HG03520 (cell line): Measurements from ENCODE around the gene HSF4.

Experiments used
- ATAC-seq: cut with Tn5 transposase; IDR thresholded peaks from one replicate; pipeline ENCODE4 v1.9.1; 2021; ENCODE audit warnings: mild to moderate bottlenecking, moderate library complexity; ENCODE audit not compliant: unreplicated experiment

Gene HSF4

GRCh38 chr16:67166110-67166547 lies 1.6 kb downstream of the HSF4 start:
- no peak for ATAC-seq

- ATAC-seq: no peak
Observed at GRCh38 chr16:67166598-67167168, 2.1 kb downstream of the HSF4 start.

- no peak for ATAC-seq
Observed at GRCh38 chr16:67167588-67167987, 3.0 kb downstream of the HSF4 start.

- ATAC-seq: no peak
Observed at GRCh38 chr16:67169011-67169451, 4.5 kb downstream of the HSF4 start.

GRCh38 chr16:67169642-67170167 lies 5.2 kb downstream of the HSF4 start:
- no peak for ATAC-seq

- peak; percentile 34 for ATAC-seq
Observed at GRCh38 chr16:67170168-67170948, 5.8 kb downstream of the HSF4 start, which contains the start of gene NOL3. Gene NOL3 (plus strand): TSS chr16:67170538.

GRCh38 chr16:67170949-67171649 lies 6.6 kb downstream of the HSF4 start:
- no peak for ATAC-seq

- no peak for ATAC-seq
Observed at GRCh38 chr16:67173323-67173722, 8.8 kb downstream of the HSF4 start.

GRCh38 chr16:67173808-67174705 lies 9.5 kb downstream of the HSF4 start:
- ATAC-seq: no peak

- ATAC-seq: no peak
Observed at GRCh38 chr16:67174706-67175231, 10.2 kb downstream of the HSF4 start.

GRCh38 chr16:67176662-67177061 lies 12.1 kb downstream of the HSF4 start:
- ATAC-seq: no peak

GRCh38 chr16:67177743-67178699 lies 13.5 kb downstream of the HSF4 start:
- ATAC-seq: no peak

- no peak for ATAC-seq
Observed at GRCh38 chr16:67179421-67180080, 15.0 kb downstream of the HSF4 start.

GRCh38 chr16:67180166-67180565 lies 15.6 kb downstream of the HSF4 start:
- ATAC-seq: no peak

- ATAC-seq: no peak
Observed at GRCh38 chr16:67181346-67181745, 16.8 kb downstream of the HSF4 start.

GRCh38 chr16:67182288-67182687 lies 17.7 kb downstream of the HSF4 start:
- ATAC-seq: no peak

- no peak for ATAC-seq
Observed at GRCh38 chr16:67183284-67183626, 18.7 kb downstream of the HSF4 start.

GRCh38 chr16:67183627-67184452 lies 19.3 kb downstream of the HSF4 start, which contains the start of gene MATCAP1:
Gene MATCAP1 (minus strand): TSS chr16:67183963. CDS start chr16:67180610, 3,353 bp downstream.
- peak; percentile 84 for ATAC-seq
